Endothelial cell of umbilical vein (primary cell): ENCODE results near the gene OPTC. TPM values are rescaled to one million over a fixed set of nuclear protein-coding genes. Genes with fewer than 3 reads are reported as not detected.

Experiments
- BruUV-seq: library from RNA; stranded (reverse); fragments of 400-500 nt; replicated peaks from 2 replicates; lab custom pipeline; 2021; lab: Mats Ljungman, UMichigan
- CTCF ChIA-PET: fragments of 300-600, 350-600 bp; sonication (Branson Sonifier 250); formaldehyde crosslinking; loops from one replicate; lab custom pipeline; 2021; ENCODE audit warnings: antibody characterized with exemption, inconsistent platforms; lab: Charles Lee
- POLR2A ChIA-PET: fragments of 300-600, 350-600 bp; sonication (Branson Sonifier 250); formaldehyde crosslinking; loops from one replicate; lab custom pipeline; 2021; ENCODE audit warnings: antibody characterized with exemption, inconsistent platforms; lab: Charles Lee
- DNase-seq: peaks from one replicate; pipeline ENCODE4 v3.0.0-alpha.2; 2011; ENCODE audit warnings: low read depth, low spot score
- FAIRE-seq: peaks from 2 replicates; lab custom pipeline; 2011; peaks lifted over from hg19 to GRCh38; lab: Jason Lieb, UNC
- H2AFZ ChIP-seq: 2 replicates; pipeline ENCODE4 v1.6.0; 2012; ENCODE audit warnings: low read depth, low read length, control low read depth, inconsistent platforms
- H3K27ac ChIP-seq: 2 replicates; pipeline ENCODE4 v1.5.1; 2011; ENCODE audit warnings: low read depth, mild to moderate bottlenecking, control low read depth, low read length, moderate library complexity; ENCODE audit not compliant: insufficient read depth
- H3K27me3 ChIP-seq, 2 experiments: 2 replicates each; pipeline versions ENCODE4 v1.6.0 to v1.6.1; 2011; ENCODE audit warnings: low read length in 2 of 2, mixed read lengths in 1 of 2; ENCODE audit not compliant: control insufficient read depth in 2 of 2, insufficient read depth in 2 of 2
- H3K36me3 ChIP-seq, 2 experiments: 2 replicates in 1 of 2; 3 replicates in 1 of 2; pipeline ENCODE4 v1.5.1; 2011; ENCODE audit warnings: low read length in 2 of 2, mild to moderate bottlenecking in 1 of 2, moderate library complexity in 1 of 2; ENCODE audit not compliant: control insufficient read depth in 2 of 2, insufficient read depth in 2 of 2; ENCODE audit errors: extremely low read depth in 1 of 2
- H3K4me1 ChIP-seq: 3 replicates; pipeline ENCODE4 v1.5.1; 2011; ENCODE audit warnings: mild to moderate bottlenecking, low read length; ENCODE audit not compliant: control insufficient read depth, insufficient read depth; ENCODE audit errors: extremely low read depth
- H3K4me2 ChIP-seq: 2 replicates; pipeline ENCODE4 v1.6.1; 2011; ENCODE audit warnings: low read length, control low read depth, mixed read lengths; ENCODE audit not compliant: insufficient read depth
- H3K4me3 ChIP-seq, 3 experiments: fragments of 200-600 bp in 1 of 3; sonication (generic), shearing (Covaris generic) in 1 of 3; replicated peaks in 1 of 3; 2 replicates each; pipeline ENCODE4 v1.5.1; 2011 to 2016; ENCODE audit warnings: control low read depth in 3 of 3, low read length in 3 of 3, mild to moderate bottlenecking in 2 of 3, inconsistent platforms in 1 of 3, low read depth in 1 of 3, moderate library complexity in 1 of 3; ENCODE audit not compliant: insufficient read depth in 1 of 3
- H3K79me2 ChIP-seq: 2 replicates; pipeline ENCODE4 v1.6.0; 2012; ENCODE audit warnings: low read length, inconsistent platforms; ENCODE audit not compliant: control insufficient read depth, insufficient read depth
- H3K9ac ChIP-seq: replicated peaks from 2 replicates; pipeline ENCODE3; 2011; ENCODE audit warnings: low read length, control low read depth; ENCODE audit not compliant: insufficient read depth; ENCODE audit errors: extremely low read depth
- H3K9me1 ChIP-seq: replicated peaks from 3 replicates; pipeline ENCODE4 v1.6.0; 2011; ENCODE audit warnings: mild to moderate bottlenecking, low read length; ENCODE audit not compliant: control insufficient read depth, insufficient read depth; ENCODE audit errors: extremely low read depth
- H3K9me3 ChIP-seq: replicated peaks from 2 replicates; pipeline ENCODE4 v1.5.1; 2012; ENCODE audit warnings: low read length, inconsistent platforms; ENCODE audit not compliant: control insufficient read depth, insufficient read depth
- H4K20me1 ChIP-seq: replicated peaks from 2 replicates; pipeline ENCODE3; 2011; ENCODE audit warnings: mild to moderate bottlenecking, low read length; ENCODE audit not compliant: control insufficient read depth, insufficient read depth; ENCODE audit errors: extremely low read depth
- EZH2 ChIP-seq: IDR thresholded peaks from 2 replicates; pipeline ENCODE4 v1.6.1; 2012; ENCODE audit warnings: borderline replicate concordance, low read depth, mild to moderate bottlenecking, moderate library complexity, low read length, inconsistent platforms; ENCODE audit not compliant: severe bottlenecking
- FOS ChIP-seq: IDR thresholded peaks from 2 replicates; pipeline ENCODE4 v1.6.1; 2011; ENCODE audit warnings: mild to moderate bottlenecking, low read length, moderate library complexity, borderline replicate concordance; ENCODE audit not compliant: insufficient read depth
- GATA2 ChIP-seq: IDR thresholded peaks from 2 replicates; pipeline ENCODE4 v1.7.0; 2011; ENCODE audit warnings: low read depth, mild to moderate bottlenecking, moderate library complexity, mixed read lengths, low read length; ENCODE audit not compliant: insufficient read length, insufficient read depth
- JUN ChIP-seq: IDR thresholded peaks from 2 replicates; pipeline ENCODE4 v1.6.1; 2011; ENCODE audit warnings: borderline replicate concordance, low read depth; ENCODE audit not compliant: insufficient read length, insufficient read depth
- MYC ChIP-seq: IDR thresholded peaks from one replicate; pipeline ENCODE4 v1.6.1; 2011; ENCODE audit warnings: mild to moderate bottlenecking, low read depth, low read length
- POLR2A ChIP-seq: IDR thresholded peaks from 2 replicates; pipeline ENCODE4 v1.6.1; 2012; ENCODE audit warnings: low read depth, mild to moderate bottlenecking, control low read depth, low read length
- POLR2AphosphoS5 ChIP-seq: IDR thresholded peaks from 2 replicates; pipeline ENCODE4 v1.6.1; 2012; ENCODE audit warnings: low read depth, mild to moderate bottlenecking, control low read depth, low read length, moderate library complexity; ENCODE audit not compliant: insufficient read depth
- dilution Hi-C: fragments of 300-500 bp; cut with MboI; formaldehyde crosslinking; loops from one replicate; pipeline ENCODE4 v1.15.0; 2019; ENCODE audit warnings: low sequenced_read_pairs; ENCODE audit not compliant: extremely low pct_ligation_motif_present
- intact Hi-C: fragments of 100-400 bp; cut with micrococcal nuclease; formaldehyde crosslinking; loops from one replicate; pipeline ENCODE4 v1.10.0; 2022
- polyA plus RNA-seq, 4 experiments: library from polyadenylated mRNA; depleted of rRNA in 3 of 4; stranded (reverse) in 3 of 4; unstranded in 1 of 4; fragments of >200 nt; gene quantifications; 2 replicates each; pipeline versions ENCODE4 v1.2.1 to v1.2.3, GENCODE V29; 2011 to 2012; ENCODE audit warnings: missing spikeins in 1 of 4
- total RNA-seq: library from RNA; stranded (reverse); gene quantifications from 2 replicates; pipeline ENCODE4 v1.2.3, GENCODE V29; 2021
- TF ChIP-seq, protein P1 (sequence below): IDR thresholded peaks from 2 replicates; pipeline ENCODE4 v1.6.1; 2011; ENCODE audit not compliant: insufficient read depth, insufficient read length
- TF ChIP-seq, protein P2 (sequence below), 2 donors: IDR thresholded peaks; 1 replicate in 1 of 2; 2 replicates in 1 of 2; pipeline ENCODE4 v1.5.1; 2011; ENCODE audit warnings: low read length in 2 of 2, mild to moderate bottlenecking in 2 of 2, moderate library complexity in 2 of 2, control low read depth in 1 of 2, inconsistent platforms in 1 of 2, low read depth in 1 of 2; ENCODE audit not compliant: insufficient read depth in 1 of 2; ENCODE audit errors: extremely low read depth in 1 of 2

The OPTC gene
- total and polyA plus RNA-seq, 2 donors (not counting 3 experiments of a cell fraction or from before 2014, with no cell fraction given): not detected

DNA sequence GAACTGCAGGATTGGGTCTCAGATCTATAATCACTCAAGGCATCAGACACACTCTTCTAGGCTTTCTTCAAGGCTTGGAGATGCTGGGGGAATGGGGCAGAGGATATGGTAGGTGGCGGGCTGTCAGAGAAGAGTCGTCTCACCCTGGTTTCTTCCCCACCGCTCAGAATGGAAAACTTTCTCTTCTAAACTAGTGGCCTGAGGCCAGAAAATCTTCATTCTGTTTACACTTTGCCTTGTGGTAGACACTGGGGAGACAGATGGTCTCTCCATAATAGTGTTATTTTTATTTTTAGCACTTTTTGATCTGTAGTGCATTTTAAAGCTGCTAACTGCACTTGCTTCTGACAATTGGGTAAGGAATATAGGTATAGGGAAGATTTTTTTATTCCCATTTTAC, 15.7 kb upstream of the OPTC start:
- Histone ChIP-seq H3K79me2 (no peaks in the 10 kb centered on the region), H3K27me3 (peaks cover 20 to 28% of the 10 kb centered on the region in 2 experiments), H3K27ac (no peak overlapping the region), H2AFZ (no peak overlapping the region), H3K9ac (no peak overlapping the region), H3K4me1 (peaks cover 7% of the 10 kb centered on the region), H3K9me3 (no peaks in the 10 kb centered on the region), H3K4me2 (no peak overlapping the region), H4K20me1 (no peaks in the 10 kb centered on the region), H3K9me1 (no peaks in the 10 kb centered on the region), H3K36me3 (no peaks in the 10 kb centered on the region), H3K4me3 (no peak overlapping the region)
- CTCF ChIA-PET: interaction anchor here (3.1 to 3.6 kb wide), 2 partner anchors 9 to 211 kb away, joined by 10 to 13 read pairs; no protein-coding TSS in a partner anchor
- no TSS peak for BruUV-seq
- dilution Hi-C loops: no loop called here
- FAIRE-seq (no peak), DNase-seq (no peak)
- POLR2A ChIA-PET: no interaction called here
- intact Hi-C loops: no loop called here
- TF ChIP-seq POLR2A: no peak
- TF ChIP-seq, protein P1, sequence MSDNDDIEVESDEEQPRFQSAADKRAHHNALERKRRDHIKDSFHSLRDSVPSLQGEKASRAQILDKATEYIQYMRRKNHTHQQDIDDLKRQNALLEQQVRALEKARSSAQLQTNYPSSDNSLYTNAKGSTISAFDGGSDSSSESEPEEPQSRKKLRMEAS: no peak
- no peak for TF ChIP-seq FOS
- no peak for TF ChIP-seq GATA2
- TF ChIP-seq, protein P2, sequence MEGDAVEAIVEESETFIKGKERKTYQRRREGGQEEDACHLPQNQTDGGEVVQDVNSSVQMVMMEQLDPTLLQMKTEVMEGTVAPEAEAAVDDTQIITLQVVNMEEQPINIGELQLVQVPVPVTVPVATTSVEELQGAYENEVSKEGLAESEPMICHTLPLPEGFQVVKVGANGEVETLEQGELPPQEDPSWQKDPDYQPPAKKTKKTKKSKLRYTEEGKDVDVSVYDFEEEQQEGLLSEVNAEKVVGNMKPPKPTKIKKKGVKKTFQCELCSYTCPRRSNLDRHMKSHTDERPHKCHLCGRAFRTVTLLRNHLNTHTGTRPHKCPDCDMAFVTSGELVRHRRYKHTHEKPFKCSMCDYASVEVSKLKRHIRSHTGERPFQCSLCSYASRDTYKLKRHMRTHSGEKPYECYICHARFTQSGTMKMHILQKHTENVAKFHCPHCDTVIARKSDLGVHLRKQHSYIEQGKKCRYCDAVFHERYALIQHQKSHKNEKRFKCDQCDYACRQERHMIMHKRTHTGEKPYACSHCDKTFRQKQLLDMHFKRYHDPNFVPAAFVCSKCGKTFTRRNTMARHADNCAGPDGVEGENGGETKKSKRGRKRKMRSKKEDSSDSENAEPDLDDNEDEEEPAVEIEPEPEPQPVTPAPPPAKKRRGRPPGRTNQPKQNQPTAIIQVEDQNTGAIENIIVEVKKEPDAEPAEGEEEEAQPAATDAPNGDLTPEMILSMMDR (IDR thresholded peaks at IDR 0.05; ENCODE audit: extremely low read depth in 1 of 2, insufficient read depth in 1 of 2, low read depth in 1 of 2, low read length in 2 of 2): no peak
- no peak for TF ChIP-seq POLR2AphosphoS5
- TF ChIP-seq EZH2: no peak
- TF ChIP-seq MYC: no peak
- no peak for TF ChIP-seq JUN
